GM10847 (cell line): ENCODE measurements around the gene ZNF496.

Source experiments
- POLR2A ChIP-seq: IDR thresholded peaks from 2 replicates; pipeline ENCODE4 v1.6.1; 2011; ENCODE audit not compliant: insufficient read length; ENCODE audit errors: extremely low read depth

The ZNF496 gene

GRCh38 chr1:247360116-247360898, 28.6 kb upstream of the ZNF496 start:
- TF ChIP-seq POLR2A = no peak

GRCh38 chr1:247359559-247359958, 27.9 kb upstream of the ZNF496 start:
- TF ChIP-seq POLR2A = no peak

GRCh38 chr1:247358920-247359319, 27.3 kb upstream of the ZNF496 start:
- TF ChIP-seq POLR2A = no peak

GRCh38 chr1:247357781-247358211, 26.1 kb upstream of the ZNF496 start:
- no peak for TF ChIP-seq POLR2A

- no peak for TF ChIP-seq POLR2A
Measured at GRCh38 chr1:247357052-247357780, 25.5 kb upstream of the ZNF496 start.

- no peak for TF ChIP-seq POLR2A
Measured at GRCh38 chr1:247352175-247352574, 20.5 kb upstream of the ZNF496 start.

- no peak for TF ChIP-seq POLR2A
Measured at GRCh38 chr1:247350587-247350986, 18.9 kb upstream of the ZNF496 start.

GRCh38 chr1:247347477-247348222, 16.0 kb upstream of the ZNF496 start:
- no peak for TF ChIP-seq POLR2A

GRCh38 chr1:247345881-247346280, 14.2 kb upstream of the ZNF496 start:
- no peak for TF ChIP-seq POLR2A

GRCh38 chr1:247343801-247344200, 12.1 kb upstream of the ZNF496 start:
- TF ChIP-seq POLR2A = no peak

- no peak for TF ChIP-seq POLR2A
Measured at GRCh38 chr1:247338723-247339275, 7.1 kb upstream of the ZNF496 start.

- TF ChIP-seq POLR2A = no peak
Measured at GRCh38 chr1:247337961-247338360, 6.3 kb upstream of the ZNF496 start.

- TF ChIP-seq POLR2A = no peak
Measured at GRCh38 chr1:247337250-247337746, 5.6 kb upstream of the ZNF496 start.

GRCh38 chr1:247336390-247336789, 4.7 kb upstream of the ZNF496 start:
- TF ChIP-seq POLR2A = no peak

GRCh38 chr1:247335882-247336281, 4.2 kb upstream of the ZNF496 start:
- no peak for TF ChIP-seq POLR2A
